HEK293 (cell line): ENCODE measurements around the gene KIF17.
A peak's percentile ranks its signal among the peaks of the same experiment; 100 is the strongest.

ENCODE experiments used
- ZBTB17 ChIP-seq: fragments of 450-650 bp; formaldehyde crosslinking; IDR thresholded peaks from 2 replicates; pipeline ENCODE4 v1.5.1; 2016; ENCODE audit warnings: missing biosample characterization, missing genetic modification characterization
- ZNF433 ChIP-seq: fragments of 450-650 bp; formaldehyde crosslinking; IDR thresholded peaks from 2 replicates; pipeline ENCODE4 v1.5.1; 2016; ENCODE audit warnings: missing biosample characterization, missing genetic modification characterization, low read depth
- ZNF510 ChIP-seq: fragments of 450-650 bp; formaldehyde crosslinking; IDR thresholded peaks from 2 replicates; pipeline ENCODE4 v1.5.1; 2018; ENCODE audit warnings: mild to moderate bottlenecking, missing genetic modification characterization, missing biosample characterization; ENCODE audit not compliant: insufficient replicate concordance
- ZNF624 ChIP-seq: fragments of 450-650 bp; formaldehyde crosslinking; IDR thresholded peaks from 2 replicates; pipeline ENCODE4 v1.5.1; 2017; ENCODE audit warnings: missing biosample characterization, missing genetic modification characterization
- ZNF768 ChIP-seq: fragments of 450-650 bp; formaldehyde crosslinking; IDR thresholded peaks from 2 replicates; pipeline ENCODE4 v1.5.1; 2018; ENCODE audit warnings: missing biosample characterization, mild to moderate bottlenecking, missing genetic modification characterization
- ZNF777 ChIP-seq: fragments of 450-650 bp; formaldehyde crosslinking; IDR thresholded peaks from 2 replicates; pipeline ENCODE4 v1.5.1; 2017; ENCODE audit warnings: missing biosample characterization, missing genetic modification characterization, borderline replicate concordance
- ZSCAN18 ChIP-seq: fragments of 450-650 bp; formaldehyde crosslinking; IDR thresholded peaks from 2 replicates; pipeline ENCODE4 v1.5.1; 2016; ENCODE audit warnings: missing biosample characterization, missing genetic modification characterization
- TF ChIP-seq, protein P1 (sequence below): fragments of 450-650 bp; formaldehyde crosslinking; IDR thresholded peaks from 2 replicates; pipeline ENCODE4 v1.5.1; 2016; ENCODE audit warnings: missing biosample characterization, missing genetic modification characterization
- TF ChIP-seq, protein P2 (sequence below): fragments of 450-650 bp; formaldehyde crosslinking; IDR thresholded peaks from 2 replicates; pipeline ENCODE4 v1.5.1; 2017; ENCODE audit warnings: missing biosample characterization, mild to moderate bottlenecking, missing genetic modification characterization, moderate library complexity
- TF ChIP-seq, protein P3 (sequence below): fragments of 450-650 bp; IDR thresholded peaks from 2 replicates; pipeline ENCODE4 v1.5.1; 2018; ENCODE audit warnings: missing biosample characterization, missing genetic modification characterization
- TF ChIP-seq, protein P4 (sequence below): fragments of 450-650 bp; formaldehyde crosslinking; IDR thresholded peaks from 2 replicates; pipeline ENCODE4 v1.5.1; 2016; ENCODE audit warnings: missing biosample characterization, missing genetic modification characterization

GRCh38 chr1:20689645-20690056 is 28.2 kb downstream of the KIF17 start:
- TF ChIP-seq, protein P1, sequence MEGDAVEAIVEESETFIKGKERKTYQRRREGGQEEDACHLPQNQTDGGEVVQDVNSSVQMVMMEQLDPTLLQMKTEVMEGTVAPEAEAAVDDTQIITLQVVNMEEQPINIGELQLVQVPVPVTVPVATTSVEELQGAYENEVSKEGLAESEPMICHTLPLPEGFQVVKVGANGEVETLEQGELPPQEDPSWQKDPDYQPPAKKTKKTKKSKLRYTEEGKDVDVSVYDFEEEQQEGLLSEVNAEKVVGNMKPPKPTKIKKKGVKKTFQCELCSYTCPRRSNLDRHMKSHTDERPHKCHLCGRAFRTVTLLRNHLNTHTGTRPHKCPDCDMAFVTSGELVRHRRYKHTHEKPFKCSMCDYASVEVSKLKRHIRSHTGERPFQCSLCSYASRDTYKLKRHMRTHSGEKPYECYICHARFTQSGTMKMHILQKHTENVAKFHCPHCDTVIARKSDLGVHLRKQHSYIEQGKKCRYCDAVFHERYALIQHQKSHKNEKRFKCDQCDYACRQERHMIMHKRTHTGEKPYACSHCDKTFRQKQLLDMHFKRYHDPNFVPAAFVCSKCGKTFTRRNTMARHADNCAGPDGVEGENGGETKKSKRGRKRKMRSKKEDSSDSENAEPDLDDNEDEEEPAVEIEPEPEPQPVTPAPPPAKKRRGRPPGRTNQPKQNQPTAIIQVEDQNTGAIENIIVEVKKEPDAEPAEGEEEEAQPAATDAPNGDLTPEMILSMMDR (tag by site-specific recombination): no peak
- TF ChIP-seq, protein P2, sequence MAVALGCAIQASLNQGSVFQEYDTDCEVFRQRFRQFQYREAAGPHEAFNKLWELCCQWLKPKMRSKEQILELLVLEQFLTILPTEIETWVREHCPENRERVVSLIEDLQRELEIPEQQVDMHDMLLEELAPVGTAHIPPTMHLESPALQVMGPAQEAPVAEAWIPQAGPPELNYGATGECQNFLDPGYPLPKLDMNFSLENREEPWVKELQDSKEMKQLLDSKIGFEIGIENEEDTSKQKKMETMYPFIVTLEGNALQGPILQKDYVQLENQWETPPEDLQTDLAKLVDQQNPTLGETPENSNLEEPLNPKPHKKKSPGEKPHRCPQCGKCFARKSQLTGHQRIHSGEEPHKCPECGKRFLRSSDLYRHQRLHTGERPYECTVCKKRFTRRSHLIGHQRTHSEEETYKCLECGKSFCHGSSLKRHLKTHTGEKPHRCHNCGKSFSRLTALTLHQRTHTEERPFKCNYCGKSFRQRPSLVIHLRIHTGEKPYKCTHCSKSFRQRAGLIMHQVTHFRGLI (tag by site-specific recombination): no peak
- no peak for TF ChIP-seq ZBTB17 (tag by site-specific recombination)
- TF ChIP-seq ZNF433 (tag by site-specific recombination): no peak
- TF ChIP-seq ZSCAN18 (tag by site-specific recombination): no peak
- TF ChIP-seq, protein P3, sequence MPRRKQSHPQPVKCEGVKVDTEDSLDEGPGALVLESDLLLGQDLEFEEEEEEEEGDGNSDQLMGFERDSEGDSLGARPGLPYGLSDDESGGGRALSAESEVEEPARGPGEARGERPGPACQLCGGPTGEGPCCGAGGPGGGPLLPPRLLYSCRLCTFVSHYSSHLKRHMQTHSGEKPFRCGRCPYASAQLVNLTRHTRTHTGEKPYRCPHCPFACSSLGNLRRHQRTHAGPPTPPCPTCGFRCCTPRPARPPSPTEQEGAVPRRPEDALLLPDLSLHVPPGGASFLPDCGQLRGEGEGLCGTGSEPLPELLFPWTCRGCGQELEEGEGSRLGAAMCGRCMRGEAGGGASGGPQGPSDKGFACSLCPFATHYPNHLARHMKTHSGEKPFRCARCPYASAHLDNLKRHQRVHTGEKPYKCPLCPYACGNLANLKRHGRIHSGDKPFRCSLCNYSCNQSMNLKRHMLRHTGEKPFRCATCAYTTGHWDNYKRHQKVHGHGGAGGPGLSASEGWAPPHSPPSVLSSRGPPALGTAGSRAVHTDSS (tag by site-specific recombination): no peak
- TF ChIP-seq ZNF768 (tag by site-specific recombination): peak; percentile 83; the same call in 1 of the 2 replicates
- no peak for TF ChIP-seq ZNF510 (tag by site-specific recombination)
- no peak for TF ChIP-seq ZNF777 (tag by site-specific recombination)
- TF ChIP-seq ZNF624 (tag by site-specific recombination): no peak
- TF ChIP-seq, protein P4, sequence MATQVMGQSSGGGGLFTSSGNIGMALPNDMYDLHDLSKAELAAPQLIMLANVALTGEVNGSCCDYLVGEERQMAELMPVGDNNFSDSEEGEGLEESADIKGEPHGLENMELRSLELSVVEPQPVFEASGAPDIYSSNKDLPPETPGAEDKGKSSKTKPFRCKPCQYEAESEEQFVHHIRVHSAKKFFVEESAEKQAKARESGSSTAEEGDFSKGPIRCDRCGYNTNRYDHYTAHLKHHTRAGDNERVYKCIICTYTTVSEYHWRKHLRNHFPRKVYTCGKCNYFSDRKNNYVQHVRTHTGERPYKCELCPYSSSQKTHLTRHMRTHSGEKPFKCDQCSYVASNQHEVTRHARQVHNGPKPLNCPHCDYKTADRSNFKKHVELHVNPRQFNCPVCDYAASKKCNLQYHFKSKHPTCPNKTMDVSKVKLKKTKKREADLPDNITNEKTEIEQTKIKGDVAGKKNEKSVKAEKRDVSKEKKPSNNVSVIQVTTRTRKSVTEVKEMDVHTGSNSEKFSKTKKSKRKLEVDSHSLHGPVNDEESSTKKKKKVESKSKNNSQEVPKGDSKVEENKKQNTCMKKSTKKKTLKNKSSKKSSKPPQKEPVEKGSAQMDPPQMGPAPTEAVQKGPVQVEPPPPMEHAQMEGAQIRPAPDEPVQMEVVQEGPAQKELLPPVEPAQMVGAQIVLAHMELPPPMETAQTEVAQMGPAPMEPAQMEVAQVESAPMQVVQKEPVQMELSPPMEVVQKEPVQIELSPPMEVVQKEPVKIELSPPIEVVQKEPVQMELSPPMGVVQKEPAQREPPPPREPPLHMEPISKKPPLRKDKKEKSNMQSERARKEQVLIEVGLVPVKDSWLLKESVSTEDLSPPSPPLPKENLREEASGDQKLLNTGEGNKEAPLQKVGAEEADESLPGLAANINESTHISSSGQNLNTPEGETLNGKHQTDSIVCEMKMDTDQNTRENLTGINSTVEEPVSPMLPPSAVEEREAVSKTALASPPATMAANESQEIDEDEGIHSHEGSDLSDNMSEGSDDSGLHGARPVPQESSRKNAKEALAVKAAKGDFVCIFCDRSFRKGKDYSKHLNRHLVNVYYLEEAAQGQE (tag by site-specific recombination): no peak
